Measurements from ENCODE around the gene ABCC11. TPM values are rescaled to one million over a fixed set of nuclear protein-coding genes. Genes with fewer than 3 reads are reported as not detected.

The ABCC11 gene
- total RNA-seq, 1 donor from 2014 or later = not detected

- DNase-seq (ENCODE audit: extremely low read depth, low read depth, low spot score) = no peak
Observed at GRCh38 chr16:48136547-48137360, 110.6 kb downstream of the ABCC11 start.

- DNase-seq (ENCODE audit: extremely low read depth, low read depth, low spot score) = no peak
Observed at GRCh38 chr16:48133455-48134211, 113.7 kb downstream of the ABCC11 start.

- DNase-seq (ENCODE audit: extremely low read depth, low read depth, low spot score) = no peak
Observed at GRCh38 chr16:48132696-48133095, 114.6 kb downstream of the ABCC11 start.

- DNase-seq (ENCODE audit: extremely low read depth, low read depth, low spot score) = no peak
Observed at GRCh38 chr16:48131201-48131935, 116.0 kb downstream of the ABCC11 start.

GRCh38 chr16:48129926-48130325 lies 117.4 kb downstream of the ABCC11 start:
- DNase-seq (ENCODE audit: extremely low read depth, low read depth, low spot score) = no peak

- DNase-seq (ENCODE audit: extremely low read depth, low read depth, low spot score) = no peak
Observed at GRCh38 chr16:48128769-48129168, 118.6 kb downstream of the ABCC11 start.

GRCh38 chr16:48126801-48127644 lies 120.3 kb downstream of the ABCC11 start:
- DNase-seq (ENCODE audit: extremely low read depth, low read depth, low spot score) = no peak

- DNase-seq (ENCODE audit: extremely low read depth, low read depth, low spot score) = no peak
Observed at GRCh38 chr16:48125888-48126287, 121.5 kb downstream of the ABCC11 start.

GRCh38 chr16:48124266-48124665 lies 123.1 kb downstream of the ABCC11 start:
- DNase-seq (ENCODE audit: extremely low read depth, low read depth, low spot score) = no peak

GRCh38 chr16:48123104-48123788 lies 124.1 kb downstream of the ABCC11 start:
- DNase-seq (ENCODE audit: extremely low read depth, low read depth, low spot score) = peak; percentile 71

GRCh38 chr16:48121276-48121675 lies 126.1 kb downstream of the ABCC11 start:
- DNase-seq (ENCODE audit: extremely low read depth, low read depth, low spot score) = no peak

GRCh38 chr16:48118841-48119240 lies 128.5 kb downstream of the ABCC11 start:
- DNase-seq (ENCODE audit: extremely low read depth, low read depth, low spot score) = no peak

GRCh38 chr16:48117217-48118105 lies 129.9 kb downstream of the ABCC11 start:
- no peak for DNase-seq (ENCODE audit: extremely low read depth, low read depth, low spot score)

Other genes with a start within 250 kb of the ABCC11 start
- not detected in 2 replicates for gene ABCC12, start 91.5 kb downstream of the ABCC11 start, total RNA-seq
- gene LONP2, start 3.2 kb downstream of the ABCC11 start, total RNA-seq = 35.1 and 35.4 TPM in 2 replicates
- gene SIAH1, start 137.9 kb upstream of the ABCC11 start, total RNA-seq = 16.5 and 22.4 TPM in 2 replicates